Measurements from ENCODE around the gene MACROD2.

Gene MACROD2

DNA sequence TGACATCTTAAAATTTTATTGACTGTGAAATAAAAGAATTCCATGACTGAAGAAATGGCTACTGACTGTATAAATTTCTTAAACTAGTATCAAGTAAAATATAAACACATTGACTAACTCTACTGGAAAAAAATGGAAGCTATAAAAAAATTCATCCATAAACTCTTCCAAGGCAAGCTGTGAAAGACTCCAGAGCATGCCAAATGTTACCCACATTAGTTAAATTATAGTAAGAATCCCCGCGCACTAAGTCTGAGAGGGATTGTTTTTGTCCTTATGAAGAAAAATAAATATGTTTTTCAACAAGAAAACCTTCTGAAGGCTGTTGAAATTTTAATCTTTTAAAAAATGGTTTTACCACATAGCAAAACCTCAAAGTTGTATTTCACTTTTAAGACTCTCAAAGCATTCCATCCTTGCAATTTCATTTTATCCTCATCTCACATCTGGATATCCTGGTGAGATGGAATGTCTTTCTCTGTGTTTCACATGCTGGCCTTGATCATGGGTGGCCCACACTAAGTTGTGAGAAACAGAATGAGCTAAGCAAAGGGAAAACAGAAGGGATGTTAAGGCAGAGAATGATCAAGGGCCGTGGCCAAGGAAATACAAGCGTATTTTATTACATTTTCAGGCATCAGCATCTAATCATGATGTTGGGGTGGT, 1845.5 kb downstream of the MACROD2 start:
- DNase-seq (ENCODE audit: low read depth, low spot score) = no peak

DNA sequence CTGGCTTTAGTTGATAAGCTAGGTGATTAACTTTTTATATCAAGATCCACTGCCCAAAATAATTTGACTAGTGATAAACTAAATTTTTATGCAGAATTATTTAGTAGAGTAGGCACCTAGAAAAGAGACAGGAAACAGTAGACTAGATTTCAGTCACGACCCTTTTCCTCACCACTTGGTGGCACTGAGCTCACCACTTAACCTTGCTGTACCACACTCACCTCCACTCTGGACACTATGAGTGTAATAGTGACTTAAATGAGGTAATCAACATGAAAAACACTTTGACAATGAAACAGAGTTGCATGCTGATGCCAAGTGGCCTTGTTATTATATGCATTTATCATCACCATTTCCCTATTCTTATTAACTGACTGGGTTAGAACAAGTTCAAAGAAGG, 1847.6 kb downstream of the MACROD2 start:
- DNase-seq (ENCODE audit: low read depth, low spot score) = no peak

- DNase-seq (ENCODE audit: low read depth, low spot score) = no peak
These were observed 1848.5 kb downstream of the MACROD2 start for GRCh38 chr20:15843777-15844176.

- DNase-seq (ENCODE audit: low read depth, low spot score) = no peak
These were observed 1852.0 kb downstream of the MACROD2 start for GRCh38 chr20:15847196-15847784.

DNA sequence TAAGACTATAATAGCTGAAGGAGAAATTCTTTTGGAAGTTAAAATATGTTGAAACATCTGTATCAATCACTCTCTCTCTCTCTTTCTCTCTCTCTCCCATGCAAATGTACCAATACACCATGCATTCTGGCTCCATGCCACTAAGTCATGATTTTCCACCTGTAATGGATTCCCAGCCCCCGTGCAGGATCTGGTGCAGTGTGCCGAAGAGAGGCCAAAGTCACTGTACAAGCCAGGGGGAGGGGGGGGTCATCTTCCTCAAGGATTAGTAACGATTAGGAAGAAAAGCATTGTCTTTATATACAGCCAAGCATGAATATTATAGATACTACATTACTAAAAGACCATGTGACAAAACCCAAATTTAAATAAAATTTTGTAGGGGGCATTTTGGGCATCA, 1852.8 kb downstream of the MACROD2 start:
- DNase-seq (ENCODE audit: low read depth, low spot score) = no peak

DNA sequence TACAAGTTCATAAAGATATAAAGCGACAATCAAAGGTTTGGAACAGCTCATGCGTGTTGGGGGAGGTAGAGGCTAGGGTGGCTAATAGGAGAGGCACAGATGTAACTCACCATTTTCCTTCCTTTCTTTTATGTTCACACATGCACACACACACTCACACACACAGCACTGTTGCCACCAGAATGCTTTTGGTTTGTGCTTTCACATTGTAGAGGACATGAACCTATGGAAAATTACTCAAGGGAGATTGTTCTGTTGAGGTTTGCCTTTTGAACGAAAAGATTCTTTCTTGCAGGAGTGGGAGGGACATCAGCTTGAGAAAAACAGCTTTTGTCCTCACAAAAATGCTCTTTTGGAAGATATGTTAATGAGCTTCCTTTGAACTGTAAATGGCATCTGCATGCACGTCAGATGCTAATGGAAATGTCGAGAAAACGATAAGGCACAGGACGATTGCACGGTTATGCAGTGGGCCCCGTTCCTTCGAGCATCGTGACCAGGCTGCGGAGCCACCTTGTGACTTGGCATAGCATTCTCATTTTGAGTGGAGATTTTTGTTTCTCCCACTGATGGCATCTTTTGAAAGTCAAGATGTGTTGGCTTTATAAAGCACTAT, 1853.8 kb downstream of the MACROD2 start:
- DNase-seq (ENCODE audit: low read depth, low spot score) = no peak

GRCh38 chr20:15851576-15852215, 1856.4 kb downstream of the MACROD2 start:
- DNase-seq (ENCODE audit: low read depth, low spot score) = no peak

- no peak for DNase-seq (ENCODE audit: low read depth, low spot score)
These were observed 1859.6 kb downstream of the MACROD2 start for GRCh38 chr20:15854911-15855310.

DNA sequence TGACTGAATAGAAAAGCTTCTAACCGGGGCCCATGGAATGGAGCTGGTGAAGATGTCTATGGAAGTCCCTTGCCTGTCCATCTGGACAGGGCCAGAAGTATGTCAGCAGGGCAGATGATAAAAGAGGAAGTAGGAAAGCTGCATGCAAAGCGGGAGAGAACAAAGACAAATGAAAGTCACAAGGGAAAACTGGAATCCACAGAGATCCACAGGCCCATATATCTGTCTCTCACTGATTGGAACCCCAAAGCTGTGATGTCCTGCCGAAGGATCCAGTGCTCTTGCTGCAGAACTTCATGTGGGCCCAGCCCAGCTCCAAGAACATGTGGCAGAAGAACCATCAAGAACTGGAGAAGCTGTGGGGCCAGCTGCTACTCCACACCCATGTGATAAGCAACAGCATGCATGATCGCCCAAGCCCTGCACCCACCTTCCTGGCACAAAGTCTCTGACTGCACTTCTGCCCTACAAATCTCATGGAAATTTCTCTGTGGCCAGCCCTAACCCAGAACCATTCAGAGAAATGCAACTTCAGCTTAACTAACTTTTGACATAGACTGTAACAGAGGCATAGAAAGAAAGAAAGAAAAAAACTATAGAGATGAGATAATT, 1862.0 kb downstream of the MACROD2 start:
- DNase-seq (ENCODE audit: low read depth, low spot score) = no peak

DNA sequence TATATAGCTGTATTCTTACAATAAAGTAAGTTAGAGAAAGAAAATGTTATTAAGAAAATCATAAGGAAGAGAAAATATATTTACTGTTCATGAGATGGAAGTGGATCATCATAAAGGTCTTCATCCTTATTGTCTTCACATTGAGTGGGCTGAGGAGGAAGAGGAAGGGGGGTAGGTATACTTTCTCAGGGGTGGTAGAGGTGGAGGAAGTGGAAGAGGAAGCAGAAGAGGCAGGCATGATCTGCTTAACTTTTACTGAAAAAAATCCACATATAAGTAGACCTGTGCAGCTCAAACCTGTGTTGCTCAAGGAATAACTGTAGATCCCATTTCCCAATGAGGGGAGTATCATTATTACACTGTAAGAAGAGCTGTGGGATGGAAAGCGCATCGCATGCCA, 1863.7 kb downstream of the MACROD2 start:
- no peak for DNase-seq (ENCODE audit: low read depth, low spot score)

DNA sequence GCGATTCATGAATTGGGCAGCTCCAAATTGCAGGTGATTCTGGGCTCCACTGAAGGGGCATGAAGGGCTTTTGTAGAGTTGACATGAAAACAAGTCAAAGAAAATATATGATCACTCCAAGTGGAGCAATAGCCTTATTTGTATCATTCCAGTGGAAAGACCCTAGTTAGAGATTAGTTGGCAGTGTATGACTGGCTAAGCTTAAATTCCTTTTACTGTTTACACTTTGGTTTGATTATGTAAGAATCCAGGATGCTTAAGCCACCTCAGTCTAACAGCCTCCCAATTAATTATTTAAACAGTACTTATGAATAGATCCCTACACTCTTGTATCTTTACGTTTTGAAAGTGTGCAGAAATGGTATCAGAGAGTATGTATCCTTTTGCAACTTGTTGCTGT, 1865.5 kb downstream of the MACROD2 start:
- DNase-seq (ENCODE audit: low read depth, low spot score) = no peak

DNA sequence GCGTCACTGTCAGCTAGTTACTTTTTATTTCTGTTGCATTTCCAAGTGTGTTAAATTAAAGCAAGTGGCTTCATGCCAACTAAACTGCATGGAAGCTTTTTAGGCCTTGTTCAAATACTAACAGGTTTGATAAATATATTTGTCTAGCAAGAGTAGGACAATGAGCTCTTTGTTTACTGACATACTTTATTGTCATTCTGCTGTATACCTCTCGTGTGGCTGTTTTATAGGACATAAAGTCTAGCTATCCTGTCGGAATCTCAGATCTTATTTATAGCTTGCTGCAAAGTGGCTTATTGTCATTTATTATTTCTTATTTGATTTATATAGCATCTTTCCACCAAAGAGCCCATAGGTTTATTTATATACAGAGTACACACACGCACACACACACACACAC, 1866.9 kb downstream of the MACROD2 start:
- DNase-seq (ENCODE audit: low read depth, low spot score) = no peak

GRCh38 chr20:15863735-15864134, 1868.4 kb downstream of the MACROD2 start:
- no peak for DNase-seq (ENCODE audit: low read depth, low spot score)

GRCh38 chr20:15865553-15865952, 1870.2 kb downstream of the MACROD2 start:
- no peak for DNase-seq (ENCODE audit: low read depth, low spot score)

GRCh38 chr20:15866916-15867730, 1871.8 kb downstream of the MACROD2 start:
- no peak for DNase-seq (ENCODE audit: low read depth, low spot score)

GRCh38 chr20:15867899-15868298, 1872.6 kb downstream of the MACROD2 start:
- peak; percentile 12 for DNase-seq (ENCODE audit: low read depth, low spot score)

DNA sequence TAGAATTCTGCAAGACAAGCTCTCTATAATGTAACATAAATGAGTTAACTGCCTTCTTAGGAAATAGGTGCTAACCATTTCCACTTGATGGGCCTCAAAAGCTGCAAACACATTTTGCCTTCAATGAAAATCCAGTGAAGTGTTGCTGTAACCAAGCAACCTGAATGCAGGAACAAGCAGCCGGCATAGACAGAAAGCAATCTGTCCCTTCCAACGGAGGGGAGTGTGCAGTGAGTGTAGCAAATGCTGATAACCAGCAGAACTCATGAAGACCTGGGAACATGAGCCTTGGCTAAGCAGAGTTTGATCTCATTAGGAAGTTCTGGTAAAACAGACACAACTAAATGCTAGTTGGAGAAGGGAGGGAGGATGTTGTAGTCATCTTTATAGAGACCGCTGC, 1880.1 kb downstream of the MACROD2 start:
- DNase-seq (ENCODE audit: low read depth, low spot score) = no peak

DNA sequence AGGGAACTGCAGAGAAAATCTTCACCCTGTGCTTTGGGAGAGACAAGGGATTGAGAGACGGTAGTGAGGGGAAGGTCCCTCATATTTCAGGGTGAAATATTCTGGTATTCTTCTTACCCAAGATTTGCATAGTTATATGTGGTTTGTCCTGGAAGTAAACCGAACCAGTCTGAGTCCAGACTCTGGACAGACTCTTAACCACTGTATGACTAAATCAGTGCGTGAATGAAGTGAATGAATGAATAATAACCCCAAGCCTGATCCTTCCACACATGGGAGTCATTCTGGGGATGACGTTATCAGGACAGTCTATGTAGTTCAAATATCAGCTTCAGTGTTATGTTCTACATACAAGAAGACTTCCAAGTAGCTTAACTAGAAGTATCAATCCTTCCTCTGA, 1887.2 kb downstream of the MACROD2 start:
- no peak for DNase-seq (ENCODE audit: low read depth, low spot score)

- no peak for DNase-seq (ENCODE audit: low read depth, low spot score)
These were observed 1890.9 kb downstream of the MACROD2 start for GRCh38 chr20:15886250-15886649.

DNA sequence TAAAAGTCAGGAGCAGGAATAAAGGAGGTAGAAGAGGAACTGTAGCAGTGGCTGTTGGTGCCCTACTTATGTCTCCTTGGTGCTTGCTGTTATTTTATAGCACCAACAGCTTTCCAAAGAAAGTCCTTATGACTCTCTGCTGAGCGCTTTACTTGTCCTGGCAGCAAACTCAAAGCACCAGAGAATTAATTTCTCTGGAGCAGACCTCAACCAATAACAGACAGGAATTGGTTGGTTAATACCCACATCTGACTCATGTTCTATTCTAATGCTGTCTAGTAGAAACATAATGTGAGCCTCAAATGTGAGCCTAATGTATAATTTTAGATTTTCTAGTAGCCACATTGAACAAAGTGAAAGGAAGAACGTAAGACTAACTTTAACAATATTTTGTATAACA, 1892.1 kb downstream of the MACROD2 start:
- no peak for DNase-seq (ENCODE audit: low read depth, low spot score)

- no peak for DNase-seq (ENCODE audit: low read depth, low spot score)
These were observed 1893.7 kb downstream of the MACROD2 start for GRCh38 chr20:15889061-15889460.
